Right lung (tissue), 5 donors: Measurements from ENCODE around the gene PDHX. TPM values are rescaled to one million over a fixed set of nuclear protein-coding genes. Genes with fewer than 3 reads are reported as not detected.
A peak's percentile ranks its signal among the peaks of the same experiment; 100 is the strongest.
"Not testable (repeated sequence)": the region's sequence is repeated elsewhere in the genome, so short reads cannot be mapped to it uniquely, and the experiment has no call there.

Experiments used
- DNase-seq, 2 donors: peaks; one replicate each; pipeline ENCODE4 v3.0.0-alpha.2; 2013
- polyA plus RNA-seq, 5 donors: library from polyadenylated mRNA; unstranded; fragments of 120-200 nt; gene quantifications; one replicate each; pipeline versions ENCODE4 v1.2.1 to v1.2.3, GENCODE V29; 2013; ENCODE audit warnings: inconsistent platforms in 1 of 5, low replicate concordance in 1 of 5; ENCODE audit not compliant: insufficient read length in 5 of 5, insufficient read depth in 1 of 5

The PDHX gene
- polyA plus RNA-seq, 5 donors, result 29.1 to 41.0 (median 35.2) TPM

DNA sequence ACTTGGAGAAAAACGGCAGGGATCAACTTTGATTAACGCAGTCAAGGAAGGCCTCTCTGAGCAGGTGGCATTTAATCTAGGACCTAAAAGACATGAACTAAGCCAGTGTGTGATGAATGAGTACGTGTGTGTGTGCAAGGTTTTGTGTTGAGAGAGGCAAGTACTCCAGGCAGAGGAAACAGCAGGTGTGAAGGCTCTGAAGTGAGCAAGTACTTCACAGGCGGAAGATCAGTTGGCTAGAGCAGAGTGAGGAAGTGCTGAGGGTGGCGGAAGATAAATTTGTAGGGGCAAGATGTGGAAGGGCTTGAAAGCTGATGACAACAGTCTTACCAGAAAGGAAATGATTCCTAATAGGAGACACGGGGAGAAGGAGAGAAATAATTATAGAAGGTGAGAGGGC is 7.0 kb upstream of the PDHX start:
- DNase-seq, result no peak

GRCh38 chr11:34909955-34910354 is 6.5 kb upstream of the PDHX start:
- DNase-seq, result no peak

- DNase-seq, result no peak
These were observed 5.6 kb upstream of the PDHX start for GRCh38 chr11:34910817-34911216.

DNA sequence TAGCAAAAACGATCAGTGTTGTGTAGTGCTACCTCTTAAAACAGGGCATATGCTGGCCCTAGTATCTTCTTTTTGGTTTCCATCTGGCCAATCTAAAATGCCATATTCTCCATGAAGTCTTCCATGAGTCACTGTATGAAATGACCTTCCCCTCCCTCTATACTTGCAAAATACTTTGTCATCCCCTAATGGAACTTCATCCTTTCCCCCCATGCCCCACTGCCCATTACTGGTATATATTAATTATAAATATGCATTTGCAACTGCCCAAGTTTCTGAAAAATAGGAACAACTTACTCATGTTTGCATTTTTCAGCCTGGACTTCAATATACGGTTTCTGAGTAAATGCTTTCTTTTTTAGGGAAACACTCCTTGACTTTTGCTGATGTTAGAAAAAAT is 4.7 kb upstream of the PDHX start:
- no peak for DNase-seq

DNA sequence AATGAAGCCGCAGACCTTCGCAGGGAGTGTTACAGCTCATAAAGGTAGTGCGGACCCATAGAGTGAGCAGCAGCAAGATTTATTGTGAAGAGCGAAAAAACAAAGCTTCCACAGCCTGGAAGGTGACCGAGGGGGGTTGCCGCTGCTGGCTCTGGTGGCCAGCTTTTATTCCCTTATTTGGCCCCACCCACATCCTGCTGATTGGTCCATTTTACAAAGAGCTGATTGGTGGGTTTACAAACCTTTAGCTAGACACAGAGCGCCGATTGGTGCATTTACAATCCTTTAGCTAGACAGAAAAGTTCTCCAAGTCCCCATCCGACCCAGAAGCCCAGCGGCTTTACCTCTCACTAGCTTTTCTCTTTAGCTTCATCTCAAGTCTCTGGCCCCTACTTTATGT is 2.9 kb upstream of the PDHX start:
- not testable (repeated sequence) for DNase-seq

- DNase-seq, result peak in 1 of 2 donors; percentile 50
These were observed 1.0 kb upstream of the PDHX start for GRCh38 chr11:34915136-34916014.

DNA sequence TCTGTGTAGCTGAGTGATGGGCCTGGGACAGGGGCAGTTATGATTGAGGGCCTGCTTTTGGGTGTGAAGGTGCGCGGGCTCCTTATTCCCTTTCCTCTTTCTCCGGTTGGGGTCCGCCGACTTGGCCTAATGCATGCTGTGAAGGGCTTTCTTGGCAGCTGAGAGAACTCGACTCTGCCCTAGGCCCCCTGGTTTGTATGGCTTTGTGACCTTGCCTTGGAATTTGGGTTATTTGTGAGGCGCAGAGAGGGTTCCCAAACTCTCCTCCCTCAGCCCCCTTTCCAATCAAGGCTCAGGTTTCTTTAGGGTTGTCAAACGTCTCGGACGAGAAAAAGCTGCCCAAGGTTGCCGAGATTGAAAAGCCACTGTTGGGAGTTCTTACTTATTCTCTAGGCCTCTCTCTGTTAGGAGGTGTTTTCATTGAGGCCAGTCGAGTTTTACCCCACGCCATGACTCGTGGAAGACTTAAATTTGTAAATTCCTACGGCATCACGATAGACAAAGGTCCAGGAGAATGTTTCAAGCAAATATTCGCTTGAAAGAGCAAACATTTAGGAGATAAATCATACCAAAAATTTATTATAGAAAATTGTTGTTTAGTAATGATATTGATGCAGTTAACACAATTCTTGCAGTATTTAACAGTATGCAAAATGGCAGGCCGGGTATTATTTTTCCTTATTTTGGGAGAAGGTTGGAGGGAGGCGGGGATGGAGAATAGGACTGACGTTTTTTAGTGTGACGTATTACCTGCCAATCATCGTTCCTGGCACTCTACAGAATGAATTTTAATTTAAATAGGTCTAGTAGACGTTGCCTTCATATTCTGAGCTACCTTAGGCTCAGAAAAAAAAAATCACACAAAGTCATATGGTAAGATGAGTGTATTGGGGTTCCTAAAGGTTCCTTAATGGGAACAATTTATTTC is 689 bp downstream of the PDHX start:
- DNase-seq, result no peak

- DNase-seq, result no peak
These were observed 4.7 kb downstream of the PDHX start for GRCh38 chr11:34921156-34921555.

GRCh38 chr11:34924714-34925113 is 8.3 kb downstream of the PDHX start:
- DNase-seq, result no peak

DNA sequence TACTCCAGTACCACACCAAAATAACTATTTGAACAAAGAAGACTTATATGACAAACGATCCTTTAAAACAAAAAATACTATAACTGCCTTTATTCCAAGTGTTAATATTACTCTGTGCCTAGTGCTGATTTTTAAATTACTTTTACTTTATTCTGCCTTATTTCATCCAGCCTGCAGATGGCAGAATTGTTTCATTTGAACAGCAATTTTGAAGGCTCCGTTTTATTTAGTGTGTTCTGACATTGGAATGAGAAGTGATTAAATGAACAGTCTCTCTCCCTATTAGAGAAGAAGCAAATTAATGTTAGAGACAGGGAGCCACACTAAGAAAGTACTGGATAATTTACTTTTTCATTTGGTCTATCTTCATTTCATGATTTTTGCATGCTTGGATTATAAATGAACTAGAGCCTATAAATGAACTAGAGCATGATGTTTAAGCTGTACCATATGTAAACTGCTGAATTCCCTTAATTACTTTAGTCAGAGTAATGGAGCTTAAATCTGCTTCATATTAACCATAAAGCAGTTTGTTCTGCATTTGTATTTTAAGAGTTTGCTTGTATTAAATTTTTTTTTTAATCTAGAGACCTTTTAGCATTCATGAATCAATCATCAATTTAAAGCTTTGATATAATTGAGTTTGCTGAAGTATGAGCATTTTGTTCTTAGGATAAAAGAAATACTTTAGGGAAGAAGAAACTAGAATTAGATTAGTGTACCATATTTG is 9.8 kb downstream of the PDHX start:
- DNase-seq, result no peak

GRCh38 chr11:34926831-34927132 is 10.4 kb downstream of the PDHX start:
- DNase-seq, result no peak

DNA sequence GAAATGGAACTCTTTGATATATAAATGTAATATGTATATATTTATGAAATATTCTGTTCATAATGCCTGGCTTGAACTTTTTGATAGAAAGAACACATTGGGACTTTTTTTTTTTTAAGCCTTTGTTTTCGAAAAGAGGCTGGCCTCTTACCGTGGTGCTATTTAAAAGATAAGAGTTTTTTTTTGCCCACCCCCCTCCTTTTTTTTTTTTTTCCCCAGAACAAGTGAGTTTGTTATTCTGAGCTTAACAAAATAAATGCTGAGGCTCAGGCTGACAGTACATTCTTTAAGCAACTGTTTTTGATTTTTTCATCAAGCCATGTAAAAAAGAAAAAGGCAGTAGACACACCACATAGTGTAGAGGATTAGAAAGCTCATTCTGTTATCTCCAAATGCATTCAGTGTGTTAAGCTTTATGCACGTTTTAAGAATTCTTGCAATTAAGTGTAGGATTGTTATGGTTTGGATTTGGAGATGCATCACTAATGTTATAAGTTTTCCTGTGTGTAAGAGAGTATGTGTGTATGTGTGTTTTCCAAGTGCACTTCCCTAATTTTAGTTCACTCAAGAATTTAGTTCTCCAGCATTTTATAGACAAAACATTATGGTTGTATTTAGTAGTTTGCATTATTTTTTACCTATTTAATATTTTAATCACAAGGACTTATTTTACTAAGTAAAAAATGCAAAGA is 12.0 kb downstream of the PDHX start:
- no peak for DNase-seq

DNA sequence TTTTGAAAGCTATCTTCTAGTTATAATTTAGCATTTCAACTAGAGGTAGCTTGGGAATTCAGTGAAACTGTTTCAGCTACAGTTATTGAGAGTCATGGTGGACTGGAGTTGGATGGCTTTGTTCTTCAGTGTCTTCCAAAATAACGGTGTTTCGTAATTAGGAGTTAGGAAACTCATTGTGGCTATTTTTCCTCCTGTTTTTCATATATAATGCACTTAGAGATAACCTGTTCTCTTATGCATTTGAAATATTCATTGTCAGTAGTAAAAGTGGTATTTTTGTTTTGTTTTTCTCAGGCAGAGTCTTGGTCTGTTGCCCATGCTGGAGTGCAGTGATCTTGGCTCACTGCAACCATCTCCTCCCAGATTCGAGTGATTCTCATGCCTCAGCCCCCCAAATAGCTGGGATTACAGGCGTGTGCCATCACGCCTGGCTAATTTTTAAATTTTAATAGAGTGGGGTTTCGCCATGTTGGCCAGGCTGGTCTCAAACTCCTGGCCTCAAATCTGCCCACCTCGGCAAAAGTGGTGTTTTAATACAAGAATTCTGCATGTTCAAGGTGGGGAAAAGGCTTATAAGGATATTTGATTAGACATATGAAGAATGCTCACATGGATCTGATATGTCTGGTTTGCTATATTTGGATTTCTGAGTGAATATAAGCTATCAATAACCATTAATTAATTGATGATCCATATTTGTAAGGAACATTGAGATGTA is 12.7 kb downstream of the PDHX start:
- DNase-seq, result no peak

DNA sequence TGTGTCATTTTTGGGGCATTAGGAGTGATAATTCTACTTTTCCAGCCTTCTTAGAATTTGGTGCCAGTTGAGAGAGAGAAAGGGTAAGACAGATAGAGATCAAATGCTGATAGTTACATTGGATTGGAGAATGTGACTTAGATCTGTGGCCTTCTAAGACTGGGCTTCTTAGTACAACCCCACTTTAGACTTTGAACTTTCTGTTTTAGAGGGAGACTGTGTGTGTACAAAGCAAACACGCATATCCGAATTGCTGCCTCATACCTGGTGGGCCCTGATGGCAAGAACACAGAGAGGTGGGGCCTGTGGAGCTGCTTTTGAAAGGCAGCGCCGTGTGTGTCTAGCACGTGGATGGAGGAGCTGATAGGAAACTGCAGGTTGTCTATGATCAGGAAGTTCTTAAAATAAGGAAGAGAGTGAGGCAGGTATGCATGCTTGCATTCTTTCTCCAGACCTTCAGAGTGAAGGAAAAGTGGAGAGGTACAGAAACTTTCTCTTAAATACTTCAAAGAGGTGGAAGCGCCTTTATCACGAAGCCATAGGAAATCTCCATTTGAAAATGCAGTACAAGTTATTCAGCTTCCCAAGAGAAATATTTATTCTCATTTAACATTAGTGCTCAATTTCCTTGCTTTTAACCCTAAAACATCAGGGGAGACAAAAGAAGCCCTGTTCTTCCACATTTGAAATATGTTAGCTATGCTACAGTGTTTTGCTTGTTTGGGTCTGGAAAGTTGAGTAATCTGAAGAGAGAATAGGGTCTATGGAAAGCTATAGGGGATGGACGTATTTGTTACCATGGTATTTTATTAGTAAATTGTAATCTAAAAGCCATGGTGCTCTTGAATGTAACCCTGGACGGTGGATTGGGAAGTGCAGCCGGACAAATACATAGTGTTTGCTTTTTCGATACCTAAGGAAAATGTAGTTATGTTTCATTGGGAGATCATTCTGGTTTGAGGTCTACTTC is 13.7 kb downstream of the PDHX start:
- DNase-seq, result no peak

- DNase-seq, result no peak
These were observed 20.7 kb downstream of the PDHX start for GRCh38 chr11:34936945-34937629.

- DNase-seq, result no peak
These were observed 22.2 kb downstream of the PDHX start for GRCh38 chr11:34938611-34939010.

GRCh38 chr11:34940026-34940677 is 23.7 kb downstream of the PDHX start:
- no peak for DNase-seq

DNA sequence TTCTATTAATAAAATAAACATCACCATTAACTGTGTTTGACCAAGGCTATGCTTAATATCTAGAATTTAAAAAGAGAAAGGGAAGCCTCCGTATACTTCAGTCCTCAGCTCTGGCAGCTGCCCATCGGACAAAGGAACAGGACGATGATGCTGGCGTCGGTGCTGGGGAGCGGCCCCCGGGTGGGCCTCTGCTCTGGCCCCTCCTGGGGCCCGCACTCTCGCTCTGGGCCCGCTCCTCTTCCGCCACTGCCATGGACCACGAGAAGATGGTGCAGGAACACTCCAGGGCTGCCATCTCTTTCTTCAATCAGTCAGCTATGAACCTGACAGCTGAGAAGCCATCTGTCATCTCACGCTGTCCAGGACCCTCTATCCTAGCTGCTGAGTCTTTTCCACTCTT is 25.3 kb downstream of the PDHX start:
- no peak for DNase-seq

DNA sequence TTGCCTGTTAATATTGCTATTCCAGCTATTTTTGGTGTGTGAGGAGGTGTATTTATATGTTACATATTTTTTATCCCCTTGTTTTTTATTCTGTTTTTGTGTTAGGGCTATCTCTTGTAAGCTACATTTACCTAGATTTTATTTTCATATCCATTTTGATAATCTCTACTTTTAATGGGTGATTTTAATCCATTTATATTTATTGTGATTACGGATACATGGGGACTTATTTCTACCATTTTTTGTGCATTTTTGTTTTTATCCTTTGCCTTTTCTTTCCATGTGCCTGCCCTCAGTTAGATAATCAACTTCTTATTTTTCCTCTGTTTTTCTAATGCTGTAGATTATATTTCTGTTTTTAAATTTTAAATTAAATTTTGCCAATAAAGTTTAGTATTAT is 28.3 kb downstream of the PDHX start:
- no peak for DNase-seq
